Right lobe of liver (tissue), 6 donors: Measurements from ENCODE around the gene HIBCH. TPM values are rescaled to one million over a fixed set of nuclear protein-coding genes. Genes with fewer than 3 reads are reported as not detected.
A peak's percentile ranks its signal among the peaks of the same experiment; 100 is the strongest.
"Not testable (repeated sequence)": the region's sequence is repeated elsewhere in the genome, so short reads cannot be mapped to it uniquely, and the experiment has no call there.

Experiments
- ATAC-seq, 4 donors: fragments of 200-7000 bp; cut with Tn5 transposase; one replicate each; pipeline ENCODE4 v1.9.1; 2020; ENCODE audit warnings: mild to moderate bottlenecking in 4 of 4, moderate library complexity in 4 of 4
- DNase-seq, 3 donors: peaks; one replicate each; pipeline ENCODE4 v3.0.0-alpha.2; 2020
- H3K27ac ChIP-seq, 3 donors: fragments of 200-600 bp; one replicate each; pipeline ENCODE4 v1.8.0; 2022
- H3K27me3 ChIP-seq, 2 donors: fragments of 200-600 bp; one replicate each; pipeline ENCODE4 v1.8.0; 2022
- H3K36me3 ChIP-seq, 4 donors: fragments of 200-600 bp; sonication (generic) in 1 of 4; one replicate each; pipeline versions ENCODE4 v1.5.1 to v1.8.0; 2017 to 2022; ENCODE audit warnings: control low read depth in 1 of 4
- H3K4me1 ChIP-seq, 4 donors: fragments of 200-600 bp; sonication (generic) in 1 of 4; one replicate each; pipeline versions ENCODE4 v1.5.1 to v1.8.0; 2017 to 2022; ENCODE audit warnings: control low read depth in 1 of 4
- H3K4me3 ChIP-seq, 3 donors: fragments of 200-600 bp; one replicate each; pipeline ENCODE4 v1.8.0; 2022
- H3K9me3 ChIP-seq, 4 donors: fragments of 200-600 bp; sonication (generic) in 1 of 4; one replicate each; pipeline versions ENCODE4 v1.5.1 to v1.8.0; 2017 to 2022; ENCODE audit warnings: control low read depth in 1 of 4
- POLR2A ChIP-seq: fragments of 450-650 bp; IDR thresholded peaks from one replicate; pipeline ENCODE4 v1.6.1; 2017; ENCODE audit warnings: antibody characterized with exemption, mild to moderate bottlenecking
- WGBS: methylation state at CpG from one replicate; pipeline ENCODE4 v1.1.6; 2018; ENCODE audit warnings: low coverage, low lambda C conversion rate; ENCODE audit not compliant: insufficient coverage; ENCODE audit errors: missing lambda C conversion rate; 5-methylcytosine and 5-hydroxymethylcytosine counted together
- intact Hi-C, 2 donors: fragments of 100-400 bp; cut with DNase I; formaldehyde crosslinking; loops; one replicate each; pipeline versions ENCODE4 v1.11.2 to v1.14.1; 2022
- total RNA-seq, 6 experiments: library from RNA; depleted of rRNA in 2 of 6; stranded (reverse); fragments of >200 nt in 2 of 6; fragmentation: NEBNext Ultra II Directional in 3 of 6; extraction: Animal tissue kit (Norgen Biotek cat#: 25700) in 3 of 6; gene quantifications; one replicate each; pipeline versions ENCODE4 v1.1.0 to v1.2.4, GENCODE V29; 2016 to 2023
- TF ChIP-seq, protein P1 (sequence below), 4 donors: fragments of 200-600 bp in 3 of 4; fragments of 450-650 bp in 1 of 4; IDR thresholded peaks; one replicate each; pipeline versions ENCODE4 v1.5.1 to v1.8.0; 2016 to 2022; ENCODE audit warnings: antibody characterized with exemption in 4 of 4, mild to moderate bottlenecking in 2 of 4
- donor health status: DM: no; HTN: yes; CAD: no.
- donor health status: DM: no; HTN: no; CAD: no.
- donor health status: DM: no; HTN: no; CAD: no.
- donor health status: DM: no; HTN: yes; CAD: no.
- donor health status: DM: no; HTN: yes; CAD: no.

Gene HIBCH
- total RNA-seq, 6 experiments from 2014 or later: 20.1 to 93.6 (median 53.6) TPM

DNA sequence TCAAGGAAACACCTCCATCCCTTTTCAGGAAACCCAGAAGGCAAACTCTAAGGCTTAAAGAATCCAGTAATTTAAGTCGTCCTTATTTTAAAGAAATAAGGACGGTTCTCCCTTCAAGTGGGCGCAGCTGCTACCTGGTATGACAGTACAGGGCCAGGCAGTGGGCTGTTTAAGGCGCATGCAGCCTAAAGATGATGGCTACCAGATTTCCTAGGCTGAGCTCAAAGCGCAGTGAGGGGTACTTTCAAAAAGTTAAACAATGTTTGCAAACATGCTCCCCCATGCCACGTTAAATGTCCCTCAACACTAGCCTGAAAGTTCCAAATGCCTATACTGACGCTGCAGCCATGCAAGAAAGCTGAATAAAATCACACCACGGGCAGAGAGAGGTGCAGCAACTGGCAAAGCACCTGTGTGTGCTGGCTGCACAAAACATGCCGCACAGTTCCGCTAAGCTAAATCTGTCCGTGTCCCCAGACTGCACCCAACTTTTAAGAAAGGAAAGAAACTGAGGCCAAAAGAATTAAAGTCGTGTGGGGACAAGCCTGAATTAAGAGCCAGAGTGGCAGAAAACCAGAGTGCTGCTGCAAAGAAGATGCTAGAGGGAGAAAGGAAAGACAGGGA lies 583 bp downstream of the HIBCH start:
- intact Hi-C loops: no loop called here
- DNase-seq (peak in 1 of 3 donors; percentile 29), ATAC-seq (peak; percentile 19 to 28 (median 25))
- 0% methylated on average over 12 of the region's 12 CpGs for WGBS
- Histone ChIP-seq H3K4me1 (peaks cover 0 to 33% (median 6%) of the 10 kb centered on the region in 4 donors), H3K4me3 (peak overlapping the region; percentile 65 to 70 (median 68)), H3K9me3 (no peaks in the 10 kb centered on the region), H3K27me3 (no peaks in the 10 kb centered on the region), H3K27ac (peak overlapping the region; percentile 96 to 98 (median 96)), H3K36me3 (no peaks in the 10 kb centered on the region)
- no peak for TF ChIP-seq POLR2A
- TF ChIP-seq, protein P1, sequence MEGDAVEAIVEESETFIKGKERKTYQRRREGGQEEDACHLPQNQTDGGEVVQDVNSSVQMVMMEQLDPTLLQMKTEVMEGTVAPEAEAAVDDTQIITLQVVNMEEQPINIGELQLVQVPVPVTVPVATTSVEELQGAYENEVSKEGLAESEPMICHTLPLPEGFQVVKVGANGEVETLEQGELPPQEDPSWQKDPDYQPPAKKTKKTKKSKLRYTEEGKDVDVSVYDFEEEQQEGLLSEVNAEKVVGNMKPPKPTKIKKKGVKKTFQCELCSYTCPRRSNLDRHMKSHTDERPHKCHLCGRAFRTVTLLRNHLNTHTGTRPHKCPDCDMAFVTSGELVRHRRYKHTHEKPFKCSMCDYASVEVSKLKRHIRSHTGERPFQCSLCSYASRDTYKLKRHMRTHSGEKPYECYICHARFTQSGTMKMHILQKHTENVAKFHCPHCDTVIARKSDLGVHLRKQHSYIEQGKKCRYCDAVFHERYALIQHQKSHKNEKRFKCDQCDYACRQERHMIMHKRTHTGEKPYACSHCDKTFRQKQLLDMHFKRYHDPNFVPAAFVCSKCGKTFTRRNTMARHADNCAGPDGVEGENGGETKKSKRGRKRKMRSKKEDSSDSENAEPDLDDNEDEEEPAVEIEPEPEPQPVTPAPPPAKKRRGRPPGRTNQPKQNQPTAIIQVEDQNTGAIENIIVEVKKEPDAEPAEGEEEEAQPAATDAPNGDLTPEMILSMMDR (IDR thresholded peaks at IDR 0.05): no peak

DNA sequence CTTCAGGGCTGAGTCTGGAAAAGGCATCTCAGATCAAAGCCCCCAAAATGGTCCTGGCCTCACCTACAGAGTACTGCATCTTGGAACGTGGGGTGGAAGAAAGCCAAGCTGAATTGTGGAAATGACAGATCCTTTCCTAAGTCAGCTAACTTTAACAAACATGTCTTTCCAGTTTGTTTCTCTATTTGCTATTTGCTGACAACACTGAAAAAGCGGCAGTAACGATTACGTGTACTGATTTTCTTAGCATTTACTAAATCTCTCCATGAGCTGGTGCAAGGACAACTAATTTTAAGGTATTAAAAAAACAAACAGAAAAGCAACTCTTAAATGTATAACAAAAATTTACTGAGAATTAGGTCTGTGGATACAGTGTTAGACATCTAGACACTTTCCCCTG lies 1.1 kb downstream of the HIBCH start:
- H3K4me1 ChIP-seq: peaks cover 0 to 36% (median 6%) of the 10 kb centered on the region in 4 donors
- H3K27ac ChIP-seq: peak overlapping the region; percentile 96 to 98 (median 96)
- H3K27me3 ChIP-seq: no peaks in the 10 kb centered on the region
- ATAC-seq (no peak), DNase-seq (no peak)
- peak overlapping the region; percentile 65 to 70 (median 68) for H3K4me3 ChIP-seq
- no peaks in the 10 kb centered on the region for H3K9me3 ChIP-seq
- H3K36me3 ChIP-seq: no peaks in the 10 kb centered on the region
- 18% methylated on average over 4 of the region's 4 CpGs for WGBS
- TF ChIP-seq, protein P1 (IDR thresholded peaks at IDR 0.05): no peak
- TF ChIP-seq POLR2A: no peak
- intact Hi-C loops: no loop called here

DNA sequence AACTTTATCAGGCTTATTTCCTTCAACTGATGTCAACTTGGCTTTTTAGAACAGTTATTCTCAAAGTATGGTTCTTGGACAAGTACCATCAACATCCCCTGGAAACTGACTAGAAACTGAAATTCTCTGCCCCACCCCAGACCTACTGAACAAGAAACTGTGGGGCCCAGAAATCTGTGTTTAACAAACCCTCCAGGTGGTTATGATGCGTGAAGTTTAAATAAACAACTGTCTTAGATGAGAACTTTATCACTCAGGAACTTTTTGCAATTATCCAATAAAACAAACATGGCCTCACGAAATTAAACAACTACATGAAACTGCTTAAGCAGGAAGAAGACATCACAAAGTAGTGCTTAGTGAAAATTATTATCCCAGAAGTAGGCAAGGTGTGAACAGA lies 4.4 kb downstream of the HIBCH start:
- Histone ChIP-seq H3K27me3 (no peaks in the 10 kb centered on the region), H3K9me3 (no peaks in the 10 kb centered on the region), H3K36me3 (peaks cover 0 to 5% (median 0%) of the 10 kb centered on the region in 4 donors), H3K4me1 (peaks cover 0 to 51% (median 12%) of the 10 kb centered on the region in 4 donors), H3K27ac (peak overlapping the region in 2 of 3 donors; percentile 48 to 73), H3K4me3 (no peak overlapping the region)
- WGBS: 17% methylated on average over 2 of the region's 2 CpGs
- intact Hi-C loops: no loop called here
- DNase-seq: no peak
- TF ChIP-seq, protein P1 (IDR thresholded peaks at IDR 0.05): no peak
- no peak for TF ChIP-seq POLR2A
- no peak for ATAC-seq

DNA sequence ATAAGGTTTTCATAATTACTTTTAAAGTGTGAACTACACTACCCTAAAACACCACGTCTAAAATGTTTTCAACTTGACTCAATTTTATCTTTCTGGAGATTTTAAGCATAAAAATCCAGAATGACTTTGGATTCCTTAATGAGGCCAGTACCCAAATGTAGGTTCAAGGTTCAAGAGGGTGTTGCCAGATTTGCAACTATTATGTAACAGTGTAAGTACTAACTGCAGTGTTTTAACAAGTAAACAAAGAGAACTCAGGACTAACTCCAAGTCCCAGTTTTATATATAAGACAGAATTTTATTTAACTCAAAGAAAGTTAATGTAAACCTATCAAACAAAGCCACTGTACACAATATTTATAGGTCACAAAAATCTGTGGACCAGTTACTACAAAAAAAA lies 5.7 kb downstream of the HIBCH start:
- Histone ChIP-seq H3K27me3 (no peaks in the 10 kb centered on the region), H3K4me3 (no peak overlapping the region), H3K27ac (peak overlapping the region in 2 of 3 donors; percentile 48 to 73), H3K9me3 (no peaks in the 10 kb centered on the region), H3K4me1 (peaks cover 0 to 50% (median 12%) of the 10 kb centered on the region in 4 donors), H3K36me3 (peaks cover 0 to 10% (median 0%) of the 10 kb centered on the region in 4 donors)
- ATAC-seq (peak; percentile 52 to 83 (median 70)), DNase-seq (no peak)
- intact Hi-C loops: no loop called here
- TF ChIP-seq, protein P1 (IDR thresholded peaks at IDR 0.05): no peak
- no peak for TF ChIP-seq POLR2A
- WGBS: 20% methylated on average over 1 of the region's 1 CpG

DNA sequence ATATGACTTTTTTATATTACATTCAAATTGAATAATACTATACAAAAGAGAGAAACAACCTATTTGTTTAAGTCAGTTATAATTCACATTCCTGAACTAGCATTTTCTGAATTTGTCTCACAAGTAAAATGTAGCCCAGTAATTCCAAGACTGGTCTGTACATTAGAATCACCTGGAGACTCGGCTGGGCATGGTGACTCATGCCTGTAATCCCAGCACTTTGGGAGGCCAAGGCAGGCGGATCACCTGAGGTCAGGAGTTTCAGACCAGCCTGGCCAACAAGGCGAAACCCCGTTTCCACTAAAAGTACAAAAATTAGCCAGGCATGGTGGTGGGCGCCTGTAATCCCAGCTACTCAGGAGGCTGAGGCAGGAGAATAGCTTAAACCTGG lies 7.0 kb downstream of the HIBCH start:
- H3K4me3 ChIP-seq, DNase-seq, intact Hi-C loops, H3K27me3 ChIP-seq, H3K9me3 ChIP-seq, H3K36me3 ChIP-seq: not testable (repeated sequence)
- Histone ChIP-seq H3K4me1 (peaks cover 0 to 39% (median 12%) of the 10 kb centered on the region in 4 donors), H3K27ac (peak overlapping the region in 1 of 3 donors; percentile 73)
- ATAC-seq: peak in 1 of 4 donors; percentile 21
- 64% methylated on average over 3 of the region's 5 CpGs for WGBS
